Measurements from ENCODE around the gene ATP4A. TPM values are rescaled to one million over a fixed set of nuclear protein-coding genes. Genes with fewer than 3 reads are reported as not detected.

ATP4A gene
- total and polyA plus RNA-seq, 8 donors: 0.28 to 10.8 (median 2.5) TPM

DNA sequence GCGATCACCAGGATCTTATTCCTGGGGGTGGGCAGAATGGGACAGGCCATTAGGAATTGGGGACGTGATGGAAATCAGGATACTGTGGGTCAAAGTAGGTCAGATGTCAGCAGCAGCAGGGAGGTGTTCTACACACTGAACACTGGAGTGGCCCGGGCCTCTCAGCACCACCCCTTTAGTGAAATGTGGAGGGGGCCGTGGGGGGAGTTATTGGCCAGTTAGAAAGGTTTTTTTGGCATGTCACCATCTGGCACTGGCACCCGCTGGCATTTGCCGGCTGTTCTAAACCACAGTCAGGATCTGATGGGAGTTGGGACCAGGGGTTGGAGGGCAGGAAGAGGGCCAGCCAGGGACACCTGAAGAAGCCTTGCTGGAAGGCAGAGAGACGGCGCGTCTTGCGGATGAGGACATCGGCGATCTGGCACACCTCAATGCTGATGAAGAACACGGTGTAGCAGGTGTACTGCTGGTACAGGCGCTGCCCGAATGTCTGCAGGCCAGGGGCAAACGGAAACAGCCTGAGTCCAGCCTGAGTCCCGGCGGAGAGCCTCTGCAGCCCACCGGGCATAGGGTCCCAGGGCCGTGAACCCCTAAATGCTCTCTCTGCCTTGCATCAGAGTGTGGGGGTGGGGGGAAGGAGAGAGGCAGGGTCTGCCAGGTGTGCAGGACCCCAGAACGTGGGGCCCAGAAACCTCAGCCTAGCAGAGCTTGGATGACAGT, 12.2 kb downstream of the ATP4A start:
- no peak for ATAC-seq
- Histone ChIP-seq H3K9me3 (no peaks in the 10 kb centered on the region), H3K27me3 (no peaks in the 10 kb centered on the region), H3K27ac (no peak overlapping the region), H3K36me3 (no peaks in the 10 kb centered on the region), H3K4me3 (no peak overlapping the region), H3K4me1 (peaks cover 0 to 9% (median 4%) of the 10 kb centered on the region in 3 donors)
- DNase-seq: peak in 1 of 6 donors; percentile 44
- FAIRE-seq: no peak
- intact Hi-C loops (cut with DNase I): no loop called here
- TF ChIP-seq, protein P1, sequence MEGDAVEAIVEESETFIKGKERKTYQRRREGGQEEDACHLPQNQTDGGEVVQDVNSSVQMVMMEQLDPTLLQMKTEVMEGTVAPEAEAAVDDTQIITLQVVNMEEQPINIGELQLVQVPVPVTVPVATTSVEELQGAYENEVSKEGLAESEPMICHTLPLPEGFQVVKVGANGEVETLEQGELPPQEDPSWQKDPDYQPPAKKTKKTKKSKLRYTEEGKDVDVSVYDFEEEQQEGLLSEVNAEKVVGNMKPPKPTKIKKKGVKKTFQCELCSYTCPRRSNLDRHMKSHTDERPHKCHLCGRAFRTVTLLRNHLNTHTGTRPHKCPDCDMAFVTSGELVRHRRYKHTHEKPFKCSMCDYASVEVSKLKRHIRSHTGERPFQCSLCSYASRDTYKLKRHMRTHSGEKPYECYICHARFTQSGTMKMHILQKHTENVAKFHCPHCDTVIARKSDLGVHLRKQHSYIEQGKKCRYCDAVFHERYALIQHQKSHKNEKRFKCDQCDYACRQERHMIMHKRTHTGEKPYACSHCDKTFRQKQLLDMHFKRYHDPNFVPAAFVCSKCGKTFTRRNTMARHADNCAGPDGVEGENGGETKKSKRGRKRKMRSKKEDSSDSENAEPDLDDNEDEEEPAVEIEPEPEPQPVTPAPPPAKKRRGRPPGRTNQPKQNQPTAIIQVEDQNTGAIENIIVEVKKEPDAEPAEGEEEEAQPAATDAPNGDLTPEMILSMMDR (IDR thresholded peaks at IDR 0.05): no peak
- 66% methylated on average over 21 of the region's 21 CpGs for WGBS, 2 donors

DNA sequence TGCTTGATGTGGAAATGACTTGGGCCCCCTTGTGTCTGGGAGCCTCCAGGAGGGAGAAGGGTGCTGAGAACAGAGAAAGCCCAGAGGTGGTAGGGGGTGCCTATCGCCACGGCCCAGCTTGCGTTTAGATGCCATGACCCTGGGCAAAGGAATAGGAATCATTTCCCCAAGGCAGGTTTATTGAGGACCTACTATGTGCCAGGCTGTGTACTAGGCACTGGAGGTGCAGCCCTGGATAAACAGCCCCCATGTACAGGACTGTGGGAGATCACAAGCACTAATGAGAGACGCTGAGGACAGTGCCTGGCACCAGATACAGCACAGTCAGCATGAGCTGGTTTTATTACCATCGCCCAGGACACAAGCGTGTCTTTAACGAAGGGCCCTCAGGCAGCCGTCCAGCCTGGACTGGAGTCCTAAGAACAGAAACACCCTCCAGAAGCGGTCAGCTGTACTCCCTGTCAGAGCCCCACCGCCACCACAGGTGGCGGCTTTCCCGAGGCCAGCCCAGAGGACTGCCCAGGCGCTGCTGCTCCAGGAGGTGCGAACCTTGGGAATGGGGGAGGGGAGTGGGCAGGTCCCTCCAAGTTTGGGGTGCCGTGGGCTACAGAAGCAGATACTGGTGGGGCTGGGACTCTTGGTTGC, 13.5 kb downstream of the ATP4A start:
- Histone ChIP-seq H3K27me3 (no peaks in the 10 kb centered on the region), H3K9me3 (no peaks in the 10 kb centered on the region), H3K4me1 (peaks cover 0 to 12% (median 4%) of the 10 kb centered on the region in 3 donors), H3K27ac (peak overlapping the region in 2 of 4 donors; percentile 31 to 53), H3K4me3 (no peak overlapping the region), H3K36me3 (no peaks in the 10 kb centered on the region)
- ATAC-seq (peak; percentile 69 to 77 (median 72)), DNase-seq (peak in 5 of 6 donors; percentile 80 to 93 (median 86)), FAIRE-seq (no peak)
- TF ChIP-seq, protein P1 (IDR thresholded peaks at IDR 0.05): no peak
- intact Hi-C loops (cut with DNase I): loop anchor here in 2 of 3 donors (5.0 to 10.0 kb wide), 3 partner anchors 37 to 175 kb away; partner anchors contain the start of gene PMIS2 (in 1 of the 2)
- WGBS, 2 donors: 40 to 48% methylated on average over 15 of the region's 15 CpGs

DNA sequence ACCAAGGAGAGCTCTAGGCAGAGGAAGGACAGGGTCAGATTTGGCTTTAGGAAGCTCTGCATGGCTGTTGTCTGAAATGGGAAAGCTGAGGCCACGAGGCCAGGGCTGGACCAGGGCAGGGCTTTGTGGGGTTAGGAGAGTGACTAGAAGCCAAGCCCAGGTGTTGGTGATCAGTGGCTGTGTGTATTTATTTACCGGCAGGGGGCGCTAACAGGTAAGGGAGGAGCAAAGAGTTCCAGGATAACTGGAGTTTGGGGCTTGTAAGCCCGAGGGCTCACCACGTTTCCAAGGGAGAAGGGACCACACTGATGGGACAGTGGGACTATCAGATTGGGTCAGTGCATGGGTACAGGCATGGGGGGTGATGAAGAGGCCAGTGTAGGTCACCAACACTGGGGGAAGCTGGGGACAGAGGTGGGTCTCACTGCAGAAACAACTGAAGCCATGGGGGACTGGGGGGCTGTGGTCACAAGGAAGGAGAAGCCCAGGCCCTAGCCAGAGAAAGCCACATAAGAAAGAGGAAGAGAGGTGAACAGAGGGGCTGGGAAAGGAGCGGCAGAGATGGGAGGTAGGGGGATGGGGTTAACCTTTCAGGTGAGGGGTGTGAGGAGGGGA, 14.2 kb downstream of the ATP4A start:
- H3K27me3 ChIP-seq: no peaks in the 10 kb centered on the region
- TF ChIP-seq, protein P1 (IDR thresholded peaks at IDR 0.05): peak; percentile 57 to 89 (median 82)
- 14 to 15% methylated on average over 6 of the region's 6 CpGs for WGBS, 2 donors
- FAIRE-seq: no peak
- no peaks in the 10 kb centered on the region for H3K9me3 ChIP-seq
- no peaks in the 10 kb centered on the region for H3K36me3 ChIP-seq
- H3K27ac ChIP-seq: no peak overlapping the region
- DNase-seq: peak in 3 of 6 donors; percentile 67 to 76 (median 72)
- intact Hi-C loops (cut with DNase I): loop anchor here in 2 of 3 donors (5.0 to 10.0 kb wide), 3 partner anchors 38 to 176 kb away; partner anchors contain the start of gene PMIS2 (in 1 of the 2)
- peaks cover 0 to 16% (median 4%) of the 10 kb centered on the region in 3 donors for H3K4me1 ChIP-seq
- peak; percentile 51 to 67 (median 62) for ATAC-seq
- H3K4me3 ChIP-seq: no peak overlapping the region

DNA sequence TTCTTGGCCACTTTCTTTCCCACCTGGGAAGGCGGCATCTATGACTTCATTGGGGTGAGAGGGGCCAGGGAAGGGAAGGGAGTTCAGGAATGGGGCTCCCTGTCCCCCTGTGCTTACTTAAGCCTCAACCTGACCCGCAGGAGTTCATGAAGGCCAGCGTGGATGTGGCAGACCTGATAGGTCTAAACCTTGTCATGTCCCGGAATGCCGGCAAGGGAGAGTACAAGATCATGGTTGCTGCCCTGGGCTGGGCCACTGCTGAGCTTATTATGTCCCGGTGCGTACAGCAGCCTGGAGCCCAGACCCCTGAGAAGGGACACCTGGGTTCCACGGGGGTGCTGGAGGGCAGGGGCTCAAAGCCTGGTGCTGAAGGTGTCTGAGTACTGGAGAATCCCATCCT, 16.9 kb downstream of the ATP4A start:
- intact Hi-C loops (cut with DNase I): loop anchor here in 2 of 3 donors (5.0 to 10.0 kb wide), 3 partner anchors 41 to 178 kb away; partner anchors contain the start of gene PMIS2 (in 1 of the 2)
- no peak overlapping the region for H3K27ac ChIP-seq

More for the DNA sequence above, 16.9 kb downstream of the ATP4A start:
- Histone ChIP-seq H3K36me3 (no peaks in the 10 kb centered on the region), H3K4me3 (peak overlapping the region in 3 of 4 donors; percentile 73 to 99 (median 90)), H3K9me3 (no peaks in the 10 kb centered on the region), H3K27me3 (no peaks in the 10 kb centered on the region), H3K4me1 (peaks cover 0 to 17% (median 4%) of the 10 kb centered on the region in 3 donors)
- FAIRE-seq (no peak), ATAC-seq (no peak), DNase-seq (no peak)
- 48 to 51% methylated on average over 8 of the region's 8 CpGs for WGBS, 2 donors
- TF ChIP-seq, protein P1 (IDR thresholded peaks at IDR 0.05): no peak
